SH-SY5Y (cell line): ENCODE data around the gene POLR1A.

Source experiments
- GATA2 ChIP-seq: IDR thresholded peaks from 2 replicates; pipeline ENCODE4 v1.6.1; 2011; ENCODE audit warnings: mild to moderate bottlenecking, low read depth, low read length
- GATA3 ChIP-seq: IDR thresholded peaks from 2 replicates; pipeline ENCODE4 v1.6.1; 2011; ENCODE audit warnings: low read depth, mild to moderate bottlenecking, low read length, moderate library complexity

DNA sequence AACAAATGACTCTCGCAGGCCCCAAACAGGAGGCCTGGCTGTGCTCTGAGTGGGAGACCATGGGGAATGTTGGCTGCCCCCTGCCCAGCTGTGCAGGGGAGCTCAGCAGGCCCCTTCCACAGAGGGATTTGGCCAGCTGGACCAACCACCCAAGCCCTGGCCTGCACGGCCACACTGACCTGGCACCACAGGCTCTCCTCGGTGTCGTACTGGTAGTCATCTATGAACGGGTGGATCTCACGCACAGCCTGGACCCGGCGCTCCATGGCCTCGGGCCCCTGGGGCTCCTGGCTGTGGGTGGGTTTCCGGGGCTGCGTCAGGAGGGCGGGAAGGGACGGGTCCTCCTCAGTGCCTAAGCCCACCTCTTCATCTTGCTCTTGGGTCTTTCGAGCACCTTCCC is 74.5 kb downstream of the POLR1A start:
- TF ChIP-seq GATA3 (no peak), GATA2 (no peak)
